Neutrophil (primary cell): ENCODE measurements around the gene GBGT1.

Experiments used
- H3K27ac ChIP-seq: fragments of 200-600 bp; sonication (generic); 2 replicates; pipeline ENCODE4 v1.5.1; 2016; ENCODE audit warnings: mild to moderate bottlenecking, moderate library complexity
- H3K27me3 ChIP-seq: fragments of 200-600 bp; sonication (generic); 2 replicates; pipeline ENCODE4 v1.6.0; 2016; ENCODE audit warnings: mild to moderate bottlenecking
- H3K36me3 ChIP-seq: fragments of 200-600 bp; sonication (generic); 2 replicates; pipeline ENCODE4 v1.5.1; 2017
- H3K4me1 ChIP-seq, 2 experiments: fragments of 200-600 bp in 1 of 2; sonication (generic) in 1 of 2; 1 replicate in 1 of 2; 2 replicates in 1 of 2; pipeline versions ENCODE4 v1.5.1 to v1.6.1; 2013 to 2016; ENCODE audit warnings: low read depth in 1 of 2, low read length in 1 of 2, mild to moderate bottlenecking in 1 of 2, moderate library complexity in 1 of 2; ENCODE audit not compliant: control insufficient read depth in 1 of 2, insufficient read depth in 1 of 2
- H3K4me3 ChIP-seq, 2 experiments: fragments of 200-600 bp in 1 of 2; sonication (generic) in 1 of 2; 1 replicate in 1 of 2; 2 replicates in 1 of 2; pipeline ENCODE4 v1.5.1; 2013 to 2016; ENCODE audit warnings: low read depth in 1 of 2, low read length in 1 of 2, mild to moderate bottlenecking in 1 of 2, moderate library complexity in 1 of 2
- H3K9me3 ChIP-seq: fragments of 200-600 bp; sonication (generic); 2 replicates; pipeline ENCODE4 v1.5.1; 2016
- TF ChIP-seq, protein P1 (sequence below): fragments of 200-600 bp; sonication (generic); IDR thresholded peaks from 2 replicates; pipeline ENCODE4 v1.5.1; 2016; ENCODE audit warnings: antibody characterized with exemption

GBGT1 gene

GRCh38 chr9:133140174-133140505, 23.6 kb downstream of the GBGT1 start:
- Histone ChIP-seq H3K27ac (no peak overlapping the region), H3K9me3 (no peaks in the 10 kb centered on the region), H3K4me3 (no peak overlapping the region), H3K4me1 (peaks cover 9 to 12% of the 10 kb centered on the region in 2 experiments), H3K36me3 (no peaks in the 10 kb centered on the region), H3K27me3 (peaks cover 14% of the 10 kb centered on the region)
- TF ChIP-seq, protein P1, sequence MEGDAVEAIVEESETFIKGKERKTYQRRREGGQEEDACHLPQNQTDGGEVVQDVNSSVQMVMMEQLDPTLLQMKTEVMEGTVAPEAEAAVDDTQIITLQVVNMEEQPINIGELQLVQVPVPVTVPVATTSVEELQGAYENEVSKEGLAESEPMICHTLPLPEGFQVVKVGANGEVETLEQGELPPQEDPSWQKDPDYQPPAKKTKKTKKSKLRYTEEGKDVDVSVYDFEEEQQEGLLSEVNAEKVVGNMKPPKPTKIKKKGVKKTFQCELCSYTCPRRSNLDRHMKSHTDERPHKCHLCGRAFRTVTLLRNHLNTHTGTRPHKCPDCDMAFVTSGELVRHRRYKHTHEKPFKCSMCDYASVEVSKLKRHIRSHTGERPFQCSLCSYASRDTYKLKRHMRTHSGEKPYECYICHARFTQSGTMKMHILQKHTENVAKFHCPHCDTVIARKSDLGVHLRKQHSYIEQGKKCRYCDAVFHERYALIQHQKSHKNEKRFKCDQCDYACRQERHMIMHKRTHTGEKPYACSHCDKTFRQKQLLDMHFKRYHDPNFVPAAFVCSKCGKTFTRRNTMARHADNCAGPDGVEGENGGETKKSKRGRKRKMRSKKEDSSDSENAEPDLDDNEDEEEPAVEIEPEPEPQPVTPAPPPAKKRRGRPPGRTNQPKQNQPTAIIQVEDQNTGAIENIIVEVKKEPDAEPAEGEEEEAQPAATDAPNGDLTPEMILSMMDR, result no peak

DNA sequence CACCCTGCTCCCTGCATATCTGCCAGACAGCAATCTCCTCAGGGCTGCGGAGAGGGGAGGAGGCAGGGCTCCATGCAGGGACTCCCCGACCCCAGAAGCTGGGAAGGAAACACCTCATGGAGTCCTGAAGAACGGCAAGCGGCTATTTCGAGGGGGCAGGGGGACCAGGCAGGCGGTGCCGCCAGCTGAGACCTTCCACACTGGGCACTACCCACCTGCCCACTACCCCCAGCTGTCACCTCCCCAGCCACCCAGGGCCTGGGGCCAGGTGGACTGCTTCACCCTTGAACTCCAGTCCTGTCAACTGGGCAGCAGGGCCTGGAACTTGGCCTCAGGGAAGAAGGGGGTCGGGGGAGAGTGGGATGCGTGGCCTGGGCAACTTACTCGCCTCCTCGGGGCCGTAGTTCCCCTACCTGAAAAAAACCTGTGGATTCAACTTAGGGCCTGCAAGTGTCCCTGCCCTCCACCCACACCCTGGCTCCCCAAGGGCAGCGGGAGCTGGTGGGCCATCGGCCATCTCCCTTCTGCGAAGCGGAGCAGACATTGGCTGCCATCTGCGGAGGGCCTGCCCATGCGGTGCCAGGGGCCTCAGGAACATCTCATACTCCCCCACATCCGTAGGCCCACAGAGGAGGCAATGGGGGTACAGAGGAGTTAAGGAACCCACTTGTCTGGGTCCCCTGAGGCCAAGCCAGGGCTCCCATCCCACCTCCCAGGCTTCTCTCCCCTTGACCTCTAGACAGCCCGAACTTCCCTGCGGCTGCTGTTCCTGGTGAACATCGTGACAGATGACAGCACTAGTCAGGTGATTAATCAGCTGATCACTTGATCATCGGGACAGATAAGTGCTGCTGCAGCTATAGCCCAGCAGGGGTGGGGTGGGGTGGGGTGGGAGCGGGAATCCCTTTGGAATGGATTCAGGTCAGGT, 24.2 kb downstream of the GBGT1 start:
- TF ChIP-seq, protein P1, result no peak
- Histone ChIP-seq H3K27me3 (peaks cover 7% of the 10 kb centered on the region), H3K4me1 (peaks cover 7 to 9% of the 10 kb centered on the region in 2 experiments), H3K27ac (no peak overlapping the region), H3K9me3 (no peaks in the 10 kb centered on the region), H3K4me3 (no peak overlapping the region), H3K36me3 (no peaks in the 10 kb centered on the region)

- TF ChIP-seq, protein P1, result no peak
- no peak overlapping the region for H3K27ac ChIP-seq
- H3K4me1 ChIP-seq, result peaks cover 0 to 4% of the 10 kb centered on the region in 2 experiments
- H3K27me3 ChIP-seq, result no peaks in the 10 kb centered on the region
- no peaks in the 10 kb centered on the region for H3K9me3 ChIP-seq
- no peak overlapping the region for H3K4me3 ChIP-seq
- no peaks in the 10 kb centered on the region for H3K36me3 ChIP-seq
Observed at GRCh38 chr9:133137451-133138231, 26.1 kb downstream of the GBGT1 start.

- TF ChIP-seq, protein P1, result no peak
- Histone ChIP-seq H3K27me3 (no peaks in the 10 kb centered on the region), H3K9me3 (no peaks in the 10 kb centered on the region), H3K4me1 (peaks cover 0 to 4% of the 10 kb centered on the region in 2 experiments), H3K36me3 (no peaks in the 10 kb centered on the region), H3K27ac (no peak overlapping the region), H3K4me3 (no peak overlapping the region)
Observed at GRCh38 chr9:133135146-133135745, 28.5 kb downstream of the GBGT1 start.

GRCh38 chr9:133134388-133135145, 29.1 kb downstream of the GBGT1 start:
- Histone ChIP-seq H3K4me1 (peaks cover 0 to 4% of the 10 kb centered on the region in 2 experiments), H3K9me3 (no peaks in the 10 kb centered on the region)

More at GRCh38 chr9:133134388-133135145, 29.1 kb downstream of the GBGT1 start:
- Histone ChIP-seq H3K27me3 (no peaks in the 10 kb centered on the region), H3K36me3 (no peaks in the 10 kb centered on the region), H3K4me3 (no peak overlapping the region), H3K27ac (no peak overlapping the region)
- TF ChIP-seq, protein P1, result no peak
